DND-41 (cell line): Measurements from ENCODE around the gene ZNF384.
"Not testable (repeated sequence)": the region's sequence is repeated elsewhere in the genome, so short reads cannot be mapped to it uniquely, and the experiment has no call there.

Source experiments
- ATAC-seq: fragments of 200-7000 bp; cut with Tn5 transposase; 3 replicates; pipeline ENCODE4 v1.9.1; 2021; ENCODE audit warnings: low read depth; ENCODE audit not compliant: insufficient read depth
- DNase-seq: peaks from one replicate; pipeline ENCODE4 v3.0.0-alpha.2; 2020
- H2AFZ ChIP-seq: 2 replicates; pipeline ENCODE4 v1.6.0; 2012; ENCODE audit warnings: low read depth, low read length
- H3K27ac ChIP-seq: 2 replicates; pipeline ENCODE4 v1.5.1; 2012; ENCODE audit warnings: low read length, inconsistent platforms
- H3K27me3 ChIP-seq: fragments of 200-600 bp; sonication (generic); 2 replicates; pipeline ENCODE4 v1.6.0; 2012; ENCODE audit warnings: low read length, mild to moderate bottlenecking, inconsistent platforms; ENCODE audit not compliant: insufficient read depth, poor library complexity
- H3K36me3 ChIP-seq: 2 replicates; pipeline ENCODE4 v1.5.1; 2012; ENCODE audit warnings: low read length, inconsistent platforms; ENCODE audit not compliant: insufficient read depth
- H3K4me1 ChIP-seq: 2 replicates; pipeline ENCODE4 v1.5.1; 2012; ENCODE audit warnings: mild to moderate bottlenecking, low read length; ENCODE audit not compliant: insufficient read depth
- H3K4me2 ChIP-seq: 2 replicates; pipeline ENCODE4 v1.6.0; 2012; ENCODE audit warnings: mild to moderate bottlenecking, moderate library complexity, low read length, inconsistent platforms; ENCODE audit not compliant: insufficient read depth
- H3K4me3 ChIP-seq, 2 experiments: fragments of 200-600 bp in 1 of 2; shearing (Covaris generic) in 1 of 2; 2 replicates each; pipeline ENCODE4 v1.5.1; 2012 to 2016; ENCODE audit warnings: inconsistent platforms in 2 of 2, low read length in 2 of 2, mild to moderate bottlenecking in 2 of 2, low read depth in 1 of 2, moderate library complexity in 1 of 2
- H3K79me2 ChIP-seq: 2 replicates; pipeline ENCODE4 v1.6.0; 2012; ENCODE audit warnings: low read length, inconsistent platforms; ENCODE audit not compliant: insufficient read depth
- H3K9ac ChIP-seq: 2 replicates; pipeline ENCODE4 v1.6.0; 2012; ENCODE audit warnings: low read depth, mild to moderate bottlenecking, inconsistent platforms, low read length, moderate library complexity
- H3K9me3 ChIP-seq: 2 replicates; pipeline ENCODE4 v1.5.1; 2012; ENCODE audit warnings: low read length, moderate library complexity, mild to moderate bottlenecking, inconsistent platforms; ENCODE audit not compliant: insufficient read depth, severe bottlenecking
- H4K20me1 ChIP-seq: 2 replicates; pipeline ENCODE4 v1.6.0; 2012; ENCODE audit warnings: low read length; ENCODE audit not compliant: insufficient read depth
- EZH2 ChIP-seq: IDR thresholded peaks from 3 replicates; pipeline ENCODE4 v1.6.1; 2012; ENCODE audit warnings: borderline replicate concordance, low read depth, mild to moderate bottlenecking, moderate library complexity, low read length, inconsistent platforms; ENCODE audit not compliant: severe bottlenecking
- TF ChIP-seq, protein P1 (sequence below): IDR thresholded peaks from 2 replicates; pipeline ENCODE4 v1.5.1; 2012; ENCODE audit warnings: borderline replicate concordance, low read length, moderate library complexity, mild to moderate bottlenecking; ENCODE audit not compliant: poor library complexity, severe bottlenecking; ENCODE audit errors: extremely low read depth

Gene ZNF384

DNA sequence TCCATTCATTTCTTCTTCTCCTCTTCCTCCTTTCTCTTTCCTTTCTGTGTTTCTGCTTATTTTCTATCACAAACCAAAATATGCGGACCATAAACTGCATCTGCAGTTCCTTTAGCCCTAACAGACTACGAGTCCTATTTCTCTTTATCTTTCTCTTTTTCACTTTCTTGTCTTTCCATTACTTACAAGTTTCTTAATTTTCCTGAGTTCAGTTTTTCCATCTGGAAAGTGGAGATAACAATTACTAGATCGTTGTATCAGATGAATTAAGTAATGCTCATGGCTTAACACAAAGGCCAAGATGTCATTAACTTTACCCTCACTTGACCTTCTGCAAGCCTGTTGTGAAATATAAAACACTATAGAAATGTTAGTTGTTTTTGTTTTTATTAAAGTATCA is 33.7 kb upstream of the ZNF384 start:
- Histone ChIP-seq H3K4me3 (peak overlapping the region in 1 of 2 experiments; percentile 69; a peak in 2 of 4 replicates), H3K36me3 (peaks cover 5% of the 10 kb centered on the region), H3K4me2 (peak overlapping the region; percentile 90; the same call in 1 of the 2 replicates), H2AFZ (peak overlapping the region; percentile 48), H3K27me3 (no peaks in the 10 kb centered on the region), H3K4me1 (peaks cover 29% of the 10 kb centered on the region), H3K27ac (no peak overlapping the region), H3K9me3 (no peaks in the 10 kb centered on the region), H3K79me2 (peaks cover 14% of the 10 kb centered on the region), H4K20me1 (no peaks in the 10 kb centered on the region), H3K9ac (peak overlapping the region; percentile 62)
- no peak for TF ChIP-seq EZH2
- TF ChIP-seq, protein P1, sequence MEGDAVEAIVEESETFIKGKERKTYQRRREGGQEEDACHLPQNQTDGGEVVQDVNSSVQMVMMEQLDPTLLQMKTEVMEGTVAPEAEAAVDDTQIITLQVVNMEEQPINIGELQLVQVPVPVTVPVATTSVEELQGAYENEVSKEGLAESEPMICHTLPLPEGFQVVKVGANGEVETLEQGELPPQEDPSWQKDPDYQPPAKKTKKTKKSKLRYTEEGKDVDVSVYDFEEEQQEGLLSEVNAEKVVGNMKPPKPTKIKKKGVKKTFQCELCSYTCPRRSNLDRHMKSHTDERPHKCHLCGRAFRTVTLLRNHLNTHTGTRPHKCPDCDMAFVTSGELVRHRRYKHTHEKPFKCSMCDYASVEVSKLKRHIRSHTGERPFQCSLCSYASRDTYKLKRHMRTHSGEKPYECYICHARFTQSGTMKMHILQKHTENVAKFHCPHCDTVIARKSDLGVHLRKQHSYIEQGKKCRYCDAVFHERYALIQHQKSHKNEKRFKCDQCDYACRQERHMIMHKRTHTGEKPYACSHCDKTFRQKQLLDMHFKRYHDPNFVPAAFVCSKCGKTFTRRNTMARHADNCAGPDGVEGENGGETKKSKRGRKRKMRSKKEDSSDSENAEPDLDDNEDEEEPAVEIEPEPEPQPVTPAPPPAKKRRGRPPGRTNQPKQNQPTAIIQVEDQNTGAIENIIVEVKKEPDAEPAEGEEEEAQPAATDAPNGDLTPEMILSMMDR = no peak
- no peak for DNase-seq
- no peak for ATAC-seq

DNA sequence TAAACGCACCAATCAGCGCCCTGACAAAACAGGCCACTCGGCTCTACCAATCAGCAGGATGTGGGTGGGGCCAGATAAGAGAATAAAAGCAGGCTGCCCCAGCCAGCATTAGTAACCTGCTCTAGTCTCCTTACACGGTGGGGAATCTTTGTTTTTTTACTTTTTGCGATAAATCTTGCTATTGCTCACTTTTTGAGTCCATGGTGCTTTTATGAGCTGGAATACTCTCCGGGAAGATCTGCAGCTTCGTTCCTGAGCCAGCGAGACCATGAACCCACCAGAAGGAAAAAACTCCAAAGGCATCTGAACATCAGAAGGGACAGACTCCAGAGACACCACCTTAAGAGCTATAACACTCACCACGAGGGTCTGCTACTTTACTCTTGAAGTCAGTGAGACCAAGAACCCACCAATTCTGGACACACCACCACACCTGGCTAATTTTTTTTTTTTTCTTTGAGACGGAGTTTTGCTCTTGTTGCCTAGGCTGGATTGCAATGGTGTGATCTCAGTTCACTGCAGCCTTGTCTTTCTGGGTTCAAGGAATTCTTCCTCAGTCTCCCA is 27.8 kb upstream of the ZNF384 start:
- TF ChIP-seq, protein P1 = no peak
- TF ChIP-seq EZH2 = no peak
- ATAC-seq = no peak
- H2AFZ ChIP-seq = no peak overlapping the region

DNA sequence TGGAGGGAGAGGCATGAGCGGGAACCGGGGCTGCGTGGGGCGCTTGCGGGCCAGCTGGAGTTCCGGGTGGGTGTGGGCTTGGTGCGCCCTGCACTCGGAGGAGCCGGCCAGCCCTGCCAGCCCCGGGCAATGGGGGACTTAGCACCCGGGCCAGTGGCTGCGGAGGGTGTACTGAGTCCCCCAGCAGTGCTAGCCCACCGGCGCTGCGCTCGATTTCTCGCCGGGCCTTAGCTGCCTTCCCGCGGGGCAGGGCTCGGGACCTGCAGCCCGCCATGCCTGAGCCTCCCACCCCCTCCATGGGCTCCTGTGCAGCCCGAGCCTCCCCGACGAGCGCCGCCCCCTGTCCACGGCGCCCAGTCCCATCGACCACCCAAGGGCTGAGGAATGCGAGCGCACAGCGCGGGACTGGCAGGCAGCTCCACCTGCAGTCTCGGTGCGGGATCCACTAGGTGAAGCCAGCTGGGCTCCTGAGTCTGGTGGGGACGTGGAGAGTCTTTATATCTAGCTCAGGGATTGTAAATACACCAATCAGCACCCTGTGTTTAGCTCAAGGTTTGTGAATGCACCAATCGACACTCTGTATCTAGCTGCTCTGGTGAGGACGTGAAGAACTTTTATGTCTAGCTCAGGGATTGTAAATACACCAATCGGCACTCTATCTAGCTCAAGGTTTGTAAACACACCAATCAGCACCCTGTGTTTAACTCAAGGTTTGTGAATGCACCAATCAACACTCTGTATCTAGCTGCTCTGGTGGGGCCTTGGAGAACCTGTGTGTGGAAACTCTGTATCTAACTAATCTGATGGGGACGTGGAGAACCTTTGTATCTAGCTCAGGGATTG is 27.1 kb upstream of the ZNF384 start:
- DNase-seq, ATAC-seq: not testable (repeated sequence)

More for the DNA sequence above, 27.8 kb upstream of the ZNF384 start:
- H3K36me3 ChIP-seq = no peaks in the 10 kb centered on the region
- H3K4me3 ChIP-seq = no peak overlapping the region
- no peaks in the 10 kb centered on the region for H3K4me1 ChIP-seq
- H3K9me3 ChIP-seq = no peaks in the 10 kb centered on the region
- H3K9ac ChIP-seq = no peak overlapping the region
- H3K79me2 ChIP-seq = no peaks in the 10 kb centered on the region
- no peaks in the 10 kb centered on the region for H4K20me1 ChIP-seq
- no peak for DNase-seq
- H3K27ac ChIP-seq = no peak overlapping the region
- H3K4me2 ChIP-seq = no peak overlapping the region
- H3K27me3 ChIP-seq = no peaks in the 10 kb centered on the region

DNA sequence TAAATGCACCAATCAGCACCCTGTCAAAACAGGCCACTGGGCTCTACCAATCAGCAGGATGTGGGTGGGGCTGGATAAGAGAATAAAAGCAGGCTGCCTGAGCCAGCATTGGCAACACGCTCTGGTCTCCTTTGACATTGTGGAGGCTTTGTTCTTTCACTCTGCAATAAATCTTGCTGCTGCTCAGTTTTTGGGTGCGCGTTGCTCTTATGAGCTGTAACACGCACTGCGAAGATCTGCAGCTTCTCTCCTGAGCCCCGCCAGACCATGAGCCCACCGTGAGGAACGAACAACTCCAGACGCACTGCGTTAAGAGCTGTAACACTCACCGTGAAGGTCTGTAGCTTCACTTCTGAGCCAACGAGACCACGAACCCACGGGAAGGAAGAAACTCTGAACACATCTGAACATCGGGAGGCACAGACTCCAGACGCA is 19.8 kb upstream of the ZNF384 start:
- no peaks in the 10 kb centered on the region for H3K9me3 ChIP-seq
- ATAC-seq (peak; percentile 58; the same call in 2 of the 3 replicates), DNase-seq (peak; percentile 57)
- no peaks in the 10 kb centered on the region for H3K27me3 ChIP-seq
- no peaks in the 10 kb centered on the region for H3K36me3 ChIP-seq
- no peaks in the 10 kb centered on the region for H4K20me1 ChIP-seq
- H3K4me2 ChIP-seq = no peak overlapping the region
- no peak overlapping the region for H3K27ac ChIP-seq
- H3K9ac ChIP-seq = no peak overlapping the region
- H3K4me3 ChIP-seq = no peak overlapping the region
- peaks cover 6% of the 10 kb centered on the region for H3K4me1 ChIP-seq
- H2AFZ ChIP-seq = peak overlapping the region; percentile 48; the same call in 1 of the 2 replicates
- no peak for TF ChIP-seq EZH2
- no peaks in the 10 kb centered on the region for H3K79me2 ChIP-seq

More for the DNA sequence above, 27.1 kb upstream of the ZNF384 start:
- H3K4me2 ChIP-seq, H3K4me1 ChIP-seq, H2AFZ ChIP-seq, H3K4me3 ChIP-seq, H4K20me1 ChIP-seq, H3K9ac ChIP-seq, H3K27me3 ChIP-seq, H3K27ac ChIP-seq, H3K36me3 ChIP-seq, H3K9me3 ChIP-seq, H3K79me2 ChIP-seq: not testable (repeated sequence)

DNA sequence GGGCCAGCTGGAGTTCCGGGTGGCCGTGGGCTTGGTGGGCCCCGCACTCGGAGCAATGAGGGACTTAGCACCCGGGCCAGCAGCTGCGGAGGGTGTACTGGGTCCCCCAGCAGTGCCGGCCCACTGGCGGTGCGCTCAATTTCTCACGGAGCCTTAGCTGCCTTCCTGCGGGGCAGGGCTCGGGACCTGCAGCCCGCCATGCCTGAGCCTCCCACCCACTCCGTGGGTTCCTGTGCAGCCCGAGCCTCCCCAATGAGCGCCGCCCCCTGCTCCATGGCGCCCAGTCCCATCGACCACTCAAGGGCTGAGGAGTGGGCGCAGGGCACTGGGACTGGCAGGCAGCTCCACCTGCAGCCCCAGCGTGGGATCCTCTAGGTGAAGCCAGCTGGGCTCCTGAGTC is 19.2 kb upstream of the ZNF384 start:
- H2AFZ ChIP-seq, H3K9me3 ChIP-seq, H3K4me2 ChIP-seq, H3K4me1 ChIP-seq, H4K20me1 ChIP-seq, DNase-seq, H3K9ac ChIP-seq, H3K79me2 ChIP-seq, H3K36me3 ChIP-seq, H3K27me3 ChIP-seq, H3K4me3 ChIP-seq, H3K27ac ChIP-seq, ATAC-seq: not testable (repeated sequence)
